Urinary bladder (tissue), 4 donors: Measurements from ENCODE around the gene ZNF326. TPM values are rescaled to one million over a fixed set of nuclear protein-coding genes. Genes with fewer than 3 reads are reported as not detected.
"Not testable (repeated sequence)": the region's sequence is repeated elsewhere in the genome, so short reads cannot be mapped to it uniquely, and the experiment has no call there.

Experiments
- DNase-seq: peaks from one replicate; pipeline ENCODE4 v3.0.0-alpha.2; 2015; ENCODE audit errors: extremely low spot score
- H3K27ac ChIP-seq: one replicate; pipeline ENCODE4 v1.5.1; 2013; ENCODE audit warnings: low read depth, mild to moderate bottlenecking, moderate library complexity
- H3K36me3 ChIP-seq: one replicate; pipeline ENCODE4 v1.6.1; 2013; ENCODE audit warnings: mild to moderate bottlenecking, moderate library complexity; ENCODE audit not compliant: insufficient read depth
- H3K4me1 ChIP-seq: one replicate; pipeline ENCODE4 v1.6.1; 2013; ENCODE audit warnings: mild to moderate bottlenecking, moderate library complexity; ENCODE audit not compliant: insufficient read depth
- H3K4me3 ChIP-seq: one replicate; pipeline ENCODE4 v1.5.1; 2013; ENCODE audit warnings: low read depth, low read length
- WGBS: extraction: QIAGEN DNeasy Blood & Tissue Kit; methylation state at CpG from one replicate; pipeline ENCODE4 v1.1.7; 2013; 5-methylcytosine and 5-hydroxymethylcytosine counted together
- polyA plus RNA-seq: library from polyadenylated mRNA; stranded (reverse); fragments of 200-250 nt; gene quantifications from one replicate; pipeline ENCODE4 v1.2.3, GENCODE V29; 2013
- total RNA-seq: library from RNA; depleted of rRNA; stranded (reverse); fragments of >200 nt; gene quantifications from one replicate; pipeline ENCODE4 v1.2.3, GENCODE V29; 2014
- donor health status: healthy with polysubstance abuse.
- donor health status: healthy.

Gene ZNF326
- total and polyA plus RNA-seq, 2 donors: 11.6 to 40.4 TPM

- Histone ChIP-seq H3K4me1 (no peaks in the 10 kb centered on the region), H3K27ac (no peak overlapping the region), H3K36me3 (no peaks in the 10 kb centered on the region), H3K4me3 (no peak overlapping the region)
- no peak for DNase-seq
- 47% methylated on average over 4 of the region's 4 CpGs for WGBS
Measured at GRCh38 chr1:89974696-89975470, 20.0 kb upstream of the ZNF326 start.

- 68% methylated on average over 4 of the region's 4 CpGs for WGBS
- Histone ChIP-seq H3K4me1 (no peaks in the 10 kb centered on the region), H3K36me3 (no peaks in the 10 kb centered on the region), H3K4me3 (no peak overlapping the region), H3K27ac (no peak overlapping the region)
- DNase-seq: no peak
Measured at GRCh38 chr1:89975540-89976125, 19.3 kb upstream of the ZNF326 start.

- Histone ChIP-seq H3K4me3 (no peak overlapping the region), H3K4me1 (no peaks in the 10 kb centered on the region), H3K36me3 (no peaks in the 10 kb centered on the region), H3K27ac (no peak overlapping the region)
- 96% methylated on average over 1 of the region's 1 CpG for WGBS
- DNase-seq: no peak
Measured at GRCh38 chr1:89978755-89979154, 16.2 kb upstream of the ZNF326 start.

GRCh38 chr1:89980605-89981004 is 14.3 kb upstream of the ZNF326 start:
- H3K27ac ChIP-seq: no peak overlapping the region
- H3K36me3 ChIP-seq: no peaks in the 10 kb centered on the region
- no peaks in the 10 kb centered on the region for H3K4me1 ChIP-seq
- H3K4me3 ChIP-seq: no peak overlapping the region
- 61% methylated on average over 4 of the region's 4 CpGs for WGBS
- no peak for DNase-seq

GRCh38 chr1:89982846-89983245 is 12.1 kb upstream of the ZNF326 start:
- H3K36me3 ChIP-seq, H3K27ac ChIP-seq, H3K4me3 ChIP-seq, DNase-seq, H3K4me1 ChIP-seq: not testable (repeated sequence)
- WGBS: 88% methylated on average over 2 of the region's 2 CpGs

- H3K4me3 ChIP-seq, DNase-seq, H3K36me3 ChIP-seq, H3K4me1 ChIP-seq, H3K27ac ChIP-seq: not testable (repeated sequence)
- WGBS: 97% methylated on average over 31 of the region's 33 CpGs
Measured at GRCh38 chr1:89984564-89985116, 10.3 kb upstream of the ZNF326 start.

GRCh38 chr1:89986020-89986419 is 8.9 kb upstream of the ZNF326 start:
- Histone ChIP-seq H3K4me1 (no peaks in the 10 kb centered on the region), H3K36me3 (no peaks in the 10 kb centered on the region), H3K27ac (no peak overlapping the region), H3K4me3 (no peak overlapping the region)
- DNase-seq: no peak

- no peak overlapping the region for H3K4me3 ChIP-seq
- no peaks in the 10 kb centered on the region for H3K4me1 ChIP-seq
- peak; percentile 59 for DNase-seq
- WGBS: 1% methylated on average over 3 of the region's 3 CpGs
- H3K27ac ChIP-seq: no peak overlapping the region
- no peaks in the 10 kb centered on the region for H3K36me3 ChIP-seq
Measured at GRCh38 chr1:89987159-89987819, 7.6 kb upstream of the ZNF326 start.

- Histone ChIP-seq H3K27ac (no peak overlapping the region), H3K4me3 (no peak overlapping the region), H3K36me3 (no peaks in the 10 kb centered on the region), H3K4me1 (no peaks in the 10 kb centered on the region)
- no peak for DNase-seq
- 95% methylated on average over 23 of the region's 23 CpGs for WGBS
Measured at GRCh38 chr1:89989099-89989498, 5.8 kb upstream of the ZNF326 start.

- no peak for DNase-seq
- Histone ChIP-seq H3K4me3 (no peak overlapping the region), H3K4me1 (no peaks in the 10 kb centered on the region), H3K36me3 (no peaks in the 10 kb centered on the region), H3K27ac (no peak overlapping the region)
- WGBS: 79% methylated on average over 3 of the region's 3 CpGs
Measured at GRCh38 chr1:89989799-89990198, 5.1 kb upstream of the ZNF326 start.

- Histone ChIP-seq H3K36me3 (no peaks in the 10 kb centered on the region), H3K4me3 (no peak overlapping the region), H3K4me1 (no peaks in the 10 kb centered on the region), H3K27ac (no peak overlapping the region)
- DNase-seq: no peak
- 56% methylated on average over 8 of the region's 8 CpGs for WGBS
Measured at GRCh38 chr1:89990976-89991831, 3.7 kb upstream of the ZNF326 start.

GRCh38 chr1:89993541-89993940 is 1.4 kb upstream of the ZNF326 start:
- DNase-seq: no peak
- Histone ChIP-seq H3K36me3 (no peaks in the 10 kb centered on the region), H3K4me3 (no peak overlapping the region), H3K4me1 (peaks cover 4% of the 10 kb centered on the region), H3K27ac (no peak overlapping the region)
- WGBS: 95% methylated on average over 24 of the region's 24 CpGs

- H3K4me1 ChIP-seq: peaks cover 4% of the 10 kb centered on the region
- no peaks in the 10 kb centered on the region for H3K36me3 ChIP-seq
- no peak for DNase-seq
- 72% methylated on average over 16 of the region's 16 CpGs for WGBS
- peak overlapping the region; percentile 79 for H3K4me3 ChIP-seq
- H3K27ac ChIP-seq: peak overlapping the region; percentile 28
Measured at GRCh38 chr1:89994231-89994804, 592 bp upstream of the ZNF326 start.
